ENCODE data around the gene GUK1.

The GUK1 gene

GRCh38 chr1:228152097-228152917, 12.2 kb downstream of the GUK1 start:
- no peak for FAIRE-seq

DNA sequence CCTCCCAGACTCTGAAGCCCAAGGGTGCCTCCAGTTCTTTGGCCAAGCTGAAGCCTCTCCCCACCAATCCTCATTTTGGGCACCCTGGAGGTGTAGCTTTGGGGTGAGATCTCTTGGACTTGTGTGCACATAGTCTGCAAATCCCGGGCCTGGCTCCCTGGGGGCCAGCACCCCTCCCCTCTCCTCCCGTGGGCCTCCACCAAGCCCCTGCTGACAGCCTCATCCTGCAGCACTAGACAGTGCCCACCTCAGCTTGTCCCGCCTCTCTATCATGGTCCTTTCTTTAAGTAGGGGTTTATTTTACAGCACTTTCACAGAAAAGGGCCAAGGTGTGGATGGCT, 12.8 kb downstream of the GUK1 start:
- FAIRE-seq = no peak

DNA sequence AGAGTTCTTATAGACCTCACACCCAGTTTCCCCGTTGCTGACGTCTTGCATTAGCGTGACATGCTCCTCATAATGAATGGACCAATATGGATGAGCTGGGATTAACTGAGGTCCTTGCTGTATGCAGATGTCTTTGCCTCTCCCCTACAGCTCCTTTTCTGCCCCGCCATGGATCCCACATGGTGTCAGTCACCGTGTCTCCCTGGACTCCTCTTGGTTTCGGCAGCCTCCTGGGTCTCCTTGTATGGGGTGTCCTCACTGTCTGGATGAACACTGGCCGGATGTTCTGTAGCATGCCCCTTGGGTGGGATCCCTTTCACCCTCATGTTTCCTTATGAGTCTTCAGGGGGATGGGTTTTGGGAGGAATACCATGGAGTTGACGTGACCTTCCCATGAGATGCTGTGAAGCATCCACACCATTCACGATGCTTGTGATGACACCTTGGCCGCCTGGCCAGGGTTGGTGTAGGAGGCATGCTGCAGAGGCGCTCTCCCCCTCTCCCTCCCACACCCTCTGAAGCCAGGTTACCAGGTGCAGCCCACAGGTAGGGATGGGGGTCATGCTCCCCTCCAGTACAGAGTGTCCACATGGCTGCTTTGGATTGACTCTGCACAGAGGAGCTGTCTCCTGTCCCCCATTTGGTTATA, 14.1 kb downstream of the GUK1 start:
- FAIRE-seq = no peak

DNA sequence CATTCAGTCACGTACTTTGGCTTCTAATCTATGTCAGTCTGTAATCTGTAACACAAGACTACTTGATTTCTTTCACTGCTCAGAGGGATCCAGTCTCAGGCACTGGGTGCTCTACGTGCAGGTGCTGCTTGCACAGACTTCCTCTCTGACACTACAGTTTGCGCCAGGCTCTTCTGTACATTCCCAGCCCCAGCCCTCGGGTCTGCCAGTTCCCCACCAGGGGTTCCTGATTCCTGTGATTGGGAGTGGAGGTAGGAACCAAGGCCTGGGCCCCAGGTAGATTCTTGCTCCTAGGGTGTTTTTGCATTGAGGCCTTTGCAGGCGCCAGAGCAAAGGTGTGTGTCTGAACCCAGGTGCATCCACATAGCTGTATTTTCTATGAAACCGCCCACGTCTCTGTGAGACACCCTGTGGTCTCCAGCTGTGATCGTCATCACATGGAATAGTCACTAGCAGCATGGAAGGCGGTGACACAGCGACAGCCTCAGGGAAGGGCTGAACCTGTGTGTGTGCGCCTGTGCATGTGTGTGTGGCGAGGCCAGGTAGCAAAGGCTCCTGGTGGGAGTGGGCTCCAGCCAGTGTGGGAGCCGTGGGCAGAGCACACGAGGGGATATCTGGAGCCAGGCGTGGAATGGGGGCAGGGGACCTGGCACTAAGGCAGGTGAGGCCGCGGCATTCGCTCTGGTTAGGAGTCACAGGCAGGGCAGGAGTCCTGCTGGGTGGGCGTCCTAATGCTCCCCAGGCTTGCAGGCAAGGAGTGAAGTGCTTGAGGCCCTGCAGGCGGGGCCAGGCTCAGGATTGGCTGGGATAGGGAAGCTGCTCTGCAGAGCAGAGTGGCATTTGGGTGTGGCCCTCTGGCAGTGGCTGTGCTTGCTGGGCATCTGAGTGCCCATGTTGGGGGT, 14.8 kb downstream of the GUK1 start:
- FAIRE-seq = no peak

DNA sequence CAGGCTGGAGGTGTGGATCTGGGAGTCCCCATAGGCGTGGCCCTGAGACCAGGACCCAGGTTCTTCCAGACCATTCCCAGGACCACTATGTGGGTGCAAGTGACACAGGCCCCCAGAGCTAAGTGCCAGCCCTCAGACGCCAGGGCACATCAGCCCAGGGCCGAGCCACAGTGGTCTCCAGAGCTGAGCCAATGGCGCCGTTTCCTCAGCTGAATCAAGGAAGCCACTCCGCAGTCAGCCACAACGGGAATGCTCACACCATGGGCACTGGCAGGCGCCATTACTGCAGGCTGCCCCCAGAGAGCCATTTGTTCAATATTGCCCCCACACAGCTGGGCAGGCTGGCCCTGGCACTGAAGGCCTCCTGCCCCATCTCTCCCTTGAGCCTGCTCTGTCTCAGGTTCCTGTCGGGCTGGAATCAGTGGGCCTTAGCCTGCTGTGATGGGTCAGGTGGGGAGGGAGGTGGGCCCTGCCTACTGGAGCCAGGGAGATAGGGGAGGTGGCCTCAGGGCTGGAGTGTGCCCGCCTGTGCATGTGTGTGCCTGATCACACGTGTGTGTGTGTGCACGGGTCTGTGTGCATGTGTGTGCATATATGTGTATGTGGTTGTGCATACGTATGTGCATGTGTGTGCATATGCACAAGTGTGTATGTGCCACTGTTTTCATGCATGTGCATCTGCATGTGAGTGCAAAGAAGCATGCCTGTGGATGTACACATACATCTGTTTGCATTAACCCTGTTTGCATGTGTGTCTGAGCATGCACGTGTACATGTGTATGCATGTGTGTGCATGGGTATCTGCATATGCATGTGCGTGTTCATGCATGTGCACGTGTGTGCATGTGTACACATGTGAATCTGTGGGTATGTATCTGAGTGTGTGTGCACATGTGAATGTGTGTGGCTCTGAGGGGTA, 15.8 kb downstream of the GUK1 start:
- FAIRE-seq = no peak

- FAIRE-seq = no peak
These were observed 16.4 kb downstream of the GUK1 start for GRCh38 chr1:228156515-228156881.

DNA sequence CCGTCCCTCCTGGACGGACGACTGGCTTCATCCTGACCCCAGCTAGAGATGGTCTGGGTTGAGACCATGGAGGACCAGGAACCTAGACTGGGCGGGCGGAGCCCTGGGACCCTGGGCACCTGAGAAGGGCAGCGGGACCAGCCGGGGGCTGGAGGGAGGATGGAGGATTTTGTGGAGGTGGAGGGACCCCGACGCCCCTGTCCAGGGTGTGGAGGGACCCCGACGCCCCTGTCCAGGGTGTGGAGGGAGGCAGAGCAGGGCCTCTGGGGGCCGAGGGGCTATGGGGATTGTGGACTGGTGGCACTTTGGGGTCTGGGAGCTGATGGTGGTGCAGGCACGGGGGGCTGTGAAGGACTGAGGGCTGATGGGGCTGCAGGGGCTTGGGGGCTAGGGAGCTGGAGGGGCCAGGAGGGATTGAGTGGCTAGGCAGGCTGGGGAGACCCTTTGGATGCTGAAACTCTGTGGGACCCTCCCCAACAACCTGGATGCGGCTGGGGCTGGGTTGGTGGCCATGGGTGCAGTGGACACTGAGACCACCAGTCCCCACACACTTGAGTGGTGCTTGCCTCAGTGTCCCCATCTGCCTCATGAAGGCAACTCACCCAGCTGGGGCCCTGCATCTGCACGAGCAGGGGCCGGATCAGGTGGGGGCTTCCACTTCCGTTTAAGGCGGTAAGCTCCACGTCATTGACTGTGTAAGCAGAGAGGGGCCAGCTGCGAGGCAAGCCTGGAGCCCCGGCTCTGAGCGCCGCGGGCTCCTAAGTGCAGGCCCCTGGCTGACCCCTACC, 17.1 kb downstream of the GUK1 start:
- no peak for FAIRE-seq

GRCh38 chr1:228157729-228158126, 17.6 kb downstream of the GUK1 start:
- FAIRE-seq = no peak

GRCh38 chr1:228158151-228159007, 18.3 kb downstream of the GUK1 start:
- FAIRE-seq = no peak

- FAIRE-seq = no peak
These were observed 19.1 kb downstream of the GUK1 start for GRCh38 chr1:228159008-228159665.

DNA sequence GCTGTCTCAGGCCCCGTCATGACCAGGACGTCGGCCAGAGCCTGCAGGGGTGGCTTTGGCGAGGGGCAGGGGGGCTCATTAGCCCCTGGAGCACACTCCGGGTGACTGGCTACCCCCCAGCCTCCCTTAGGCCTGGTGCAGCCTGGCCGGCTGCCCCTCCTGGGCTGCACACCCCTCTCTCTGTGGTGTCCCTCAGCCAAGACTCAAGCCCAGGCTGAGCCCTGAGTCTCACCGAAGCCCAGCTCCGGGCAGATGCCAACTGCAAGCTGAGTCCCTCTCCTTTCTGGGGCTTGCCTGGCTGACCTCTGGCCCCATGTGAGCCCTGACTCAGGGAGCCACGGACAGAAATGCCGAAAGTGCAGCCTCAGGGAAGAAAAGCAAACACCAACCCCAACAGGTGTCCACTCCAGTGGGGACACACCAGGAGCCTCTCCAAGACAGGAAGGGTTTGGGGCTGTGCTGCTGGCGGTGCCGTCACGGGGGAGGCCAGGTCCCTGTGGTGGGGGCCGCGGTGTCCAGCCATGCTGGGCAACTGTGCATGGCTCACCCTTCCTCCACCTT, 20.2 kb downstream of the GUK1 start:
- FAIRE-seq = no peak

DNA sequence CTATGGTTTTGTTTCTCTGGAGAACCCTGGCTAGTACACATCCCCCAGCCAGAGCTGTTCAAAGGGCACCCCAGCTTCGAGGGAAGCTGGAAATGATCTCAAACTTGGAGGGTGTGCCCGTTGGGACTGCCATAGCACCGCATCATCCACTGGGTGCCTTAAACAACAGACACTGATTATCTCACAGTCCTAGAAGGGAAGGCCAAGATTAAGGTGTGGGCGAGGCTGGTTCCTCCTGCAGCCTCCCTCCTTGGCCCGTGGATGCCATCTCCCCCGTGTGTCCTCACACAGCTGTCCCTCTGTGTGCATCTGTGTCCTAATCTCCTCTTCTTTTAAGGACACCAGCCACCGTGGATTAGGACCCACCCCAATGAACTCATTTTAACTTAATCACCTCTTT, 21.3 kb downstream of the GUK1 start:
- no peak for FAIRE-seq

- no peak for FAIRE-seq
These were observed 21.8 kb downstream of the GUK1 start for GRCh38 chr1:228161866-228162265.

DNA sequence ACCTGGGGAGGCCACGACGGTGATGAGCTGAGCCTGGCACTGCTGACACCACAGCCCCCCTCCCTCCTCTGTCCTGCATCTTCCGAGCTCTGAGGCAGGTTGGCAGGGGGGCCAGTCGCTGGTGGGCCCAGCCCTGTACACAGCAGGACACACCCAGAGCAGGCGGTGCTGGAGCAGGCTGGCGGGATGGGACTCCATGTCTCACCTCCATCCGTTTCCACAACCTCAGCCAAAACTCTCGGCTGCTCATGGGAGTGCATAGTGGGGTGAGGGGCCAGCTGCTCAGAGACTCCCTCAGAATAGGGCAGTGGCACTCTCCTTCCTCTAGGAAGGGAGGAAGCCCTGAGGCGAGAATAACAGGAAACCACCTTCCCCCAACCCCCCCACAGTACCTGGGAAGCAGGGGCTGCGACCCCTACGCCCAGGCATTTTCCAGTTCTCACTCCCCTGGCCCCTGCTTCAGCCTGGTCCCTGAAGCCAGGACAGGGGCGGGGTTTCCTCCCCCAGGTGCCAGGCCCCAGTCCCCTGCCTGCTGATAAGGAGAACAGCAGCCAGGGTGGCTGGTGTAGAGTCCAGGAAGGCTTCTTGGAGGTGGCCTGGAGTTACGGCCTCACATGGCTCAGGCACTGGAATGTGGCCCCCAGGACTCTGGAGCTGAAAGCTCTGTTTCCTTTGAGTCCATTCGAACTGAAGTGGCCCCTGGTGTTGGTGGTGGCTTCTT, 22.4 kb downstream of the GUK1 start:
- FAIRE-seq = no peak

DNA sequence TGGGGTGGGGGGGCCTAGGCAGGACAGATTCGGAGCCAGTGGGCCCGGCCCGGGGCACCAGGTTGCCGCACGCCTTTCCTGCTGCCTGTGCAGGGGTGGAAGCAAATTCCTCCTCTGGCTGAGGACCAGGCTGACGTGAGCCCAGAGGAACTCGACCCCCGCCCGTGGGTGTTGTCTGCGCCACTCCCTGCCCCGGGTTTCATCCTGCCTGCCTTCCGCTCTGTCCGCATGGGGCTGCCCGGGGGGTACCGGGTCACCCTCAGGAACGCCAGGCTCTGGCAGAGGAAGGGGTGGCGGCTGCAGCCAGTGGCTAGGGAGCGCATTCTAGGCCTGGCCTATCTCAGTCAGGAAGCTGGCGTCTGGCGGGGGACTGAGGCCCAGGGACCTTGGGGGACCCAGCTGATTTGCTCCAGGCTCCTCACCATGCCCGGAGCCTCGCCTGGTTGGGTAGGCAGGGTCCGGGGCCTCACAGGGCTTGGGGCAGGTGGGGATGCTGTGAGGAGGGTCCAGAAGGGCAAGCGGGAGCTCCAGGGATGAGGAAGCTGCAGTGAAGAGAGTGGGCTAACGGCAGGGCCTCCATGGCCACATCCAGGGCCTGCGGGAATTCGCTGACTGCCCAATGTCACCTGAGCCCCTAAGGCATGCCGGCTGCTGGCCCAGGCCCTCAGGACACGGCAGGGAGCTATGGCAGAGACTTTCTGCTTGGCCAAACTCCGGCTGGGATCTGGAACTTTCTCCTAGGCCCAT, 23.1 kb downstream of the GUK1 start:
- no peak for FAIRE-seq

DNA sequence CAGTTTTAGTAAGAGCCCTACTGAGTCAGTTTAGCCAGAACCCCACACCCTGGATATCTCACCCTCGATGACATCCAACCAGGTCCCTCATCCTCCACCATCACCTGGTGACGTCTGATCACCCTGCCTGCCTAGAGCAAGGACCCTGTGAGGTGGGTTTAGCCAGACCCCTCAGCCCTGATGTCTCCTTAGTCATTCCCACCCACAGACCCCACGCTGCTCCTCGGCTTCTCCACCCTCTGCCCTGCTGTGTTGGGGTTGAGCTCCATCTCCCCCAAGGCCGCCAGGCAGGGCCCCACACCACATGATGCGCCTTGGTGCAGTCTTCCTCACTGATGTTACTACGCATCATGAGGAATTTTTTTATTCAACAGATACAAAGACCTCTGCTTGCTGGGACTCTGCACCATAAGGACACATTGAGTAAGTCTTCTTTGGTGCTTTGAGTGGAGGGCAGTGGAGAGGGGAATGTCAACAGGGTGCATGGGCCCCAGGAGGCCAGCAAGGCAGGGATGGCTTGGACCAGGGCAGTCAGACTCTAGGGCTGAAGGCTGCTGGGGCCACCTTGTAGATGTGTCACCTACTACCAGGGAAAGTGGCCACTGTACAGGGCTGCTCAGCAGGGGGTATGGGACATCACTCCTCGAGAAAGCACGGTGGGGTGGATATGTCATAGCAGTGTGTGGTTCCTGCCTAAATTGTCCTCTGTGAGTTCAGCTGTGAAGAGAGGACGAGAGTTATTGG, 23.9 kb downstream of the GUK1 start:
- no peak for FAIRE-seq

- FAIRE-seq = no peak
These were observed 24.7 kb downstream of the GUK1 start for GRCh38 chr1:228164561-228165371.

Measured in A204.1 (cell line).